K562 (cell line): ENCODE results near the gene SH3D21. TPM values are rescaled to one million over a fixed set of nuclear protein-coding genes. Genes with fewer than 3 reads are reported as not detected.
A peak's percentile ranks its signal among the peaks of the same experiment; 100 is the strongest.

ENCODE experiments used
- ATAC-seq: fragments of 200-7000 bp; cut with Tn5 transposase; 3 replicates; pipeline ENCODE4 v1.9.1; 2020; ENCODE audit warnings: moderate library complexity
- BruUV-seq: library from RNA; stranded (reverse); fragments of 400-500 nt; replicated peaks from 2 replicates; lab custom pipeline; 2021; lab: Mats Ljungman, UMichigan
- CTCF ChIA-PET: fragments of 300-600 bp; formaldehyde crosslinking; extraction: SDS; loops from one replicate; lab custom pipeline; 2021; ENCODE audit warnings: low intra/inter-chr PET ratio; lab: Yijun Ruan, JAX
- POLR2A ChIA-PET: fragments of 300-600, 350-650 bp; sonication (Branson Sonifier 250); formaldehyde crosslinking; extraction: SDS; loops from one replicate; lab custom pipeline; 2021; ENCODE audit warnings: antibody characterized with exemption, inconsistent platforms; lab: Yijun Ruan, JAX
- DNase-seq, 4 experiments: peaks; one replicate each; pipeline versions ENCODE4 v3.0.0 to v3.0.0-alpha.2; 2011 to 2018; ENCODE audit warnings: low spot score in 3 of 4, mixed read lengths in 3 of 4; ENCODE audit errors: extremely low read depth in 1 of 4
- FAIRE-seq: peaks from 2 replicates; lab custom pipeline; 2011; peaks lifted over from hg19 to GRCh38; lab: Jason Lieb, UNC
- H2AFZ ChIP-seq: 2 replicates; pipeline ENCODE4 v1.6.0; 2011; ENCODE audit warnings: low read depth, low read length, control low read depth, inconsistent platforms
- H3K27ac ChIP-seq: fragments of 200-600 bp; 3 replicates; pipeline ENCODE4 v1.8.0; 2011; ENCODE audit warnings: low read depth, mild to moderate bottlenecking, control low read depth, inconsistent platforms, low read length, moderate library complexity, mixed read lengths; ENCODE audit errors: extremely low read depth
- H3K27me3 ChIP-seq, 2 experiments: fragments of 300-600 bp in 1 of 2; 2 replicates in 1 of 2; 3 replicates in 1 of 2; pipeline versions ENCODE4 v1.6.0 to v1.8.0; 2011; ENCODE audit warnings: inconsistent platforms in 2 of 2, low read length in 2 of 2, mild to moderate bottlenecking in 1 of 2, mixed read lengths in 1 of 2, moderate library complexity in 1 of 2; ENCODE audit not compliant: control insufficient read depth in 2 of 2, insufficient read depth in 2 of 2
- H3K36me3 ChIP-seq: fragments of 300-600 bp; 3 replicates; pipeline ENCODE4 v1.8.0; 2011; ENCODE audit warnings: mild to moderate bottlenecking, low read length, inconsistent platforms; ENCODE audit not compliant: control insufficient read depth, insufficient read depth
- H3K4me1 ChIP-seq, 2 experiments: fragments of 200-600 bp in 1 of 2; replicated peaks in 1 of 2; 2 replicates in 1 of 2; 3 replicates in 1 of 2; pipeline versions ENCODE4 v1.5.1 to v1.8.0; 2011; ENCODE audit warnings: inconsistent platforms in 2 of 2, low read length in 2 of 2, mild to moderate bottlenecking in 1 of 2, mixed read lengths in 1 of 2, moderate library complexity in 1 of 2; ENCODE audit not compliant: control insufficient read depth in 2 of 2, insufficient read depth in 2 of 2
- H3K4me2 ChIP-seq: 2 replicates; pipeline ENCODE4 v1.6.1; 2011; ENCODE audit warnings: low read length, control low read depth, inconsistent platforms, mixed read lengths; ENCODE audit not compliant: insufficient read depth
- H3K4me3 ChIP-seq: fragments of 200-600 bp; sonication (generic), shearing (Covaris generic); 2 replicates; pipeline ENCODE4 v1.5.1; 2016; ENCODE audit warnings: control low read depth, inconsistent platforms
- H3K79me2 ChIP-seq: fragments of 200-600 bp; 3 replicates; pipeline ENCODE4 v1.8.0; 2011; ENCODE audit warnings: low read length, inconsistent platforms; ENCODE audit not compliant: control insufficient read depth, insufficient read depth
- H3K9ac ChIP-seq, 2 experiments: 2 replicates each; pipeline versions ENCODE4 v1.6.0 to v1.6.1; 2011; ENCODE audit warnings: low read depth in 2 of 2, low read length in 2 of 2, control low read depth in 1 of 2, inconsistent platforms in 1 of 2, mild to moderate bottlenecking in 1 of 2, mixed read lengths in 1 of 2; ENCODE audit not compliant: insufficient read depth in 1 of 2
- H3K9me1 ChIP-seq: one replicate; pipeline ENCODE4 v1.6.0; 2011; ENCODE audit warnings: inconsistent platforms, mild to moderate bottlenecking, low read length, moderate library complexity; ENCODE audit not compliant: control insufficient read depth, insufficient read depth
- H3K9me3 ChIP-seq: replicated peaks from 2 replicates; pipeline ENCODE4 v1.5.1; 2011; ENCODE audit warnings: low read depth, low read length, inconsistent platforms; ENCODE audit not compliant: control insufficient read depth, insufficient read depth
- H4K20me1 ChIP-seq: replicated peaks from 2 replicates; pipeline ENCODE4 v1.6.1; 2011; ENCODE audit warnings: low read length, inconsistent platforms, mixed read lengths; ENCODE audit not compliant: control insufficient read depth, insufficient read depth
- BMI1 ChIP-seq: fragments of 150-350 bp; IDR thresholded peaks from 2 replicates; pipeline ENCODE4 v1.6.1; 2014; ENCODE audit warnings: low read length
- HDAC3 ChIP-seq: fragments of 450-650 bp; IDR thresholded peaks from 2 replicates; pipeline ENCODE4 v1.6.1; 2018; ENCODE audit warnings: borderline replicate concordance, mild to moderate bottlenecking, moderate library complexity; ENCODE audit not compliant: partially characterized antibody
- HLTF ChIP-seq: fragments of 450-650 bp; IDR thresholded peaks from 2 replicates; pipeline ENCODE4 v1.6.1; 2016
- NFE2L1 ChIP-seq: fragments of 450-650 bp; IDR thresholded peaks from 2 replicates; pipeline ENCODE4 v1.6.1; 2016; ENCODE audit warnings: missing genetic modification characterization, low read depth, mild to moderate bottlenecking, missing compliant biosample characterization, moderate library complexity, borderline replicate concordance
- NRF1 ChIP-seq, 2 experiments: fragments of 450-650 bp; IDR thresholded peaks in 1 of 2; conservative IDR thresholded peaks in 1 of 2; 2 replicates each; pipeline ENCODE4 v1.6.1; 2014; ENCODE audit warnings: mild to moderate bottlenecking in 2 of 2
- NUFIP1 ChIP-seq: fragments of 450-650 bp; IDR thresholded peaks from 2 replicates; pipeline ENCODE4 v1.6.1; 2018; ENCODE audit not compliant: partially characterized antibody
- RBBP5 ChIP-seq: fragments of 200-600 bp; sonication (generic); IDR thresholded peaks from 2 replicates; pipeline ENCODE4 v1.6.1; 2012; ENCODE audit warnings: borderline replicate concordance, mild to moderate bottlenecking, low read length, control low read depth, inconsistent platforms; ENCODE audit not compliant: insufficient read depth, poor library complexity, severe bottlenecking
- ZNF408 ChIP-seq: fragments of 250-450 bp; sonication (Bioruptor Pico); IDR thresholded peaks from 2 replicates; pipeline ENCODE4 v1.4.0; 2020; ENCODE audit warnings: low read depth, mild to moderate bottlenecking, moderate library complexity
- ZNF764 ChIP-seq: fragments of 250-450 bp; sonication (Bioruptor Pico); IDR thresholded peaks from 2 replicates; pipeline ENCODE4 v1.4.0; 2020; ENCODE audit warnings: low read depth, mild to moderate bottlenecking, moderate library complexity
- WGBS: fragments of 100-300 bp; shearing (Covaris generic); methylation state at CpG from one replicate; pipeline ENCODE4 v1.1.6; 2016; ENCODE audit warnings: low coverage, mixed read lengths; ENCODE audit not compliant: insufficient coverage; ENCODE audit errors: missing lambda C conversion rate; 5-methylcytosine and 5-hydroxymethylcytosine counted together
- in situ Hi-C: fragments of 300-500 bp; cut with MboI; formaldehyde crosslinking; loops from 4 replicates; pipeline ENCODE4 v1.15.0; 2018; ENCODE audit warnings: inconsistent platforms, mixed read lengths
- intact Hi-C: fragments of 100-400 bp; cut with micrococcal nuclease; formaldehyde crosslinking; loops from 2 replicates; pipeline ENCODE4 v1.14.2; 2022
- polyA plus RNA-seq, 8 experiments: library from polyadenylated mRNA; depleted of rRNA in 4 of 8; stranded (reverse) in 5 of 8; unstranded in 3 of 8; fragments of >200 nt; fragmentation: Nextera tagmentation in 2 of 8; fragmentation: Illumina TruSeq in 1 of 8; extraction: Ambion mirVana in 2 of 8; extraction: Trizol in 1 of 8; gene quantifications; 2 replicates each; pipeline versions ENCODE4 v1.2.1 to v1.2.3, GENCODE V29; 2011 to 2014; ENCODE audit warnings: inconsistent platforms in 1 of 8, missing spikeins in 1 of 8
- total RNA-seq, 7 experiments: library from RNA; depleted of rRNA in 6 of 7; stranded (reverse); fragments of >200 nt in 6 of 7; fragmentation: Illumina TruSeq in 2 of 7; extraction: Trizol in 2 of 7; gene quantifications; 2 replicates each; pipeline versions ENCODE4 v1.2.1 to v1.2.3, GENCODE V29; 2011 to 2021; ENCODE audit warnings: low replicate concordance in 1 of 7
- TF ChIP-seq, protein P1 (sequence below): IDR thresholded peaks from 3 replicates; pipeline ENCODE4 v1.6.1; 2011; ENCODE audit warnings: borderline replicate concordance, mild to moderate bottlenecking; ENCODE audit not compliant: insufficient read length, insufficient read depth
- TF ChIP-seq, protein P2 (sequence below), 2 experiments: fragments of 200-800 bp in 1 of 2; sonication (Bioruptor generic) in 1 of 2; sonication (generic) in 1 of 2; formaldehyde crosslinking in 1 of 2; IDR thresholded peaks in 1 of 2; conservative IDR thresholded peaks in 1 of 2; 2 replicates each; pipeline versions ENCODE4 v1.5.0 to v1.6.1; 2016 to 2020; ENCODE audit warnings: missing compliant biosample characterization in 1 of 2, missing genetic modification characterization in 1 of 2, missing genetic modification reagents in 1 of 2
- TF ChIP-seq, protein P3 (sequence below): sonication (generic); formaldehyde crosslinking; IDR thresholded peaks from 2 replicates; pipeline ENCODE4 v1.5.0; 2020; ENCODE audit warnings: missing genetic modification reagents

SH3D21 gene
- total and polyA plus RNA-seq, 9 of the 15 experiments (the other 6 are each of a cell fraction or from before 2014, with no cell fraction given) = 0.01 to 4.7 (median 1.8) TPM

DNA sequence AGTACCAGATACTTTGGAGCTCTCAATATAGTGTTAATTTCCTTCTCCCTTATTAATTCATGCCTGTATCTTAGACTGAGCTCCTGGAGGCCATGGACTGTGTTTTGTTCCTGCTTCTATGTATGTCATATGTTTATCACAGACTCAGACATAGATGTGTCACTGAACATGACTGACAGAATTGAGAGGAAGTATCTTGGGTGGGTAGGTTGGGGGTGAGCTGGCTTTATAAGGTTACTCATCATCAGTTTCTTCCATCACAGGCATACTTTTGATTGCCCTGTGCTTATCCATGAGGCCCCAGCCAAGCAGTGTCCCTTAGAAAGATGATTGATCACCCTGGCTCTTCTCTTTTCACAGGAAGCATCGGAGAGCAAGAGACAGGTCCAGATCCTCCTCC, 5.6 kb upstream of the SH3D21 start:
- no peak for FAIRE-seq
- peaks cover 91% of the 10 kb centered on the region for H3K36me3 ChIP-seq

More for the DNA sequence above, 5.6 kb upstream of the SH3D21 start:
- Histone ChIP-seq H4K20me1 (peaks cover 4% of the 10 kb centered on the region; the same call in 1 of the 2 replicates), H3K9me3 (no peaks in the 10 kb centered on the region), H2AFZ (no peak overlapping the region), H3K4me3 (no peak overlapping the region), H3K9me1 (no peaks in the 10 kb centered on the region), H3K9ac (no peak overlapping the region), H3K27ac (peak overlapping the region; percentile 43; the same call in 1 of the 3 replicates), H3K4me1 (no peaks in the 10 kb centered on the region; a peak in 1 of 5 replicates), H3K27me3 (no peaks in the 10 kb centered on the region), H3K4me2 (no peak overlapping the region), H3K79me2 (no peaks in the 10 kb centered on the region)
- intact Hi-C loops (no loop called here), in situ Hi-C loops (no loop called here)
- WGBS = 73% methylated on average over 1 of the region's 1 CpG
- TF ChIP-seq NUFIP1 = no peak
- no peak for TF ChIP-seq HDAC3
- no peak for TF ChIP-seq NFE2L1
- no peak for TF ChIP-seq ZNF764 (CRISPR knock-in tag)
- TF ChIP-seq HLTF = no peak
- TF ChIP-seq, protein P1, sequence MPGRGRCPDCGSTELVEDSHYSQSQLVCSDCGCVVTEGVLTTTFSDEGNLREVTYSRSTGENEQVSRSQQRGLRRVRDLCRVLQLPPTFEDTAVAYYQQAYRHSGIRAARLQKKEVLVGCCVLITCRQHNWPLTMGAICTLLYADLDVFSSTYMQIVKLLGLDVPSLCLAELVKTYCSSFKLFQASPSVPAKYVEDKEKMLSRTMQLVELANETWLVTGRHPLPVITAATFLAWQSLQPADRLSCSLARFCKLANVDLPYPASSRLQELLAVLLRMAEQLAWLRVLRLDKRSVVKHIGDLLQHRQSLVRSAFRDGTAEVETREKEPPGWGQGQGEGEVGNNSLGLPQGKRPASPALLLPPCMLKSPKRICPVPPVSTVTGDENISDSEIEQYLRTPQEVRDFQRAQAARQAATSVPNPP = no peak
- TF ChIP-seq, protein P2, sequence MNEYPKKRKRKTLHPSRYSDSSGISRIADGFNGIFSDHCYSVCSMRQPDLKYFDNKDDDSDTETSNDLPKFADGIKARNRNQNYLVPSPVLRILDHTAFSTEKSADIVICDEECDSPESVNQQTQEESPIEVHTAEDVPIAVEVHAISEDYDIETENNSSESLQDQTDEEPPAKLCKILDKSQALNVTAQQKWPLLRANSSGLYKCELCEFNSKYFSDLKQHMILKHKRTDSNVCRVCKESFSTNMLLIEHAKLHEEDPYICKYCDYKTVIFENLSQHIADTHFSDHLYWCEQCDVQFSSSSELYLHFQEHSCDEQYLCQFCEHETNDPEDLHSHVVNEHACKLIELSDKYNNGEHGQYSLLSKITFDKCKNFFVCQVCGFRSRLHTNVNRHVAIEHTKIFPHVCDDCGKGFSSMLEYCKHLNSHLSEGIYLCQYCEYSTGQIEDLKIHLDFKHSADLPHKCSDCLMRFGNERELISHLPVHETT (CRISPR knock-in tag; conservative IDR thresholded peaks at IDR 0.05 in 1 of 2, IDR thresholded peaks at IDR 0.05 in 1 of 2) = no peak
- TF ChIP-seq, protein P3, sequence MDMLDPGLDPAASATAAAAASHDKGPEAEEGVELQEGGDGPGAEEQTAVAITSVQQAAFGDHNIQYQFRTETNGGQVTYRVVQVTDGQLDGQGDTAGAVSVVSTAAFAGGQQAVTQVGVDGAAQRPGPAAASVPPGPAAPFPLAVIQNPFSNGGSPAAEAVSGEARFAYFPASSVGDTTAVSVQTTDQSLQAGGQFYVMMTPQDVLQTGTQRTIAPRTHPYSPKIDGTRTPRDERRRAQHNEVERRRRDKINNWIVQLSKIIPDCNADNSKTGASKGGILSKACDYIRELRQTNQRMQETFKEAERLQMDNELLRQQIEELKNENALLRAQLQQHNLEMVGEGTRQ (CRISPR knock-in tag) = no peak
- TF ChIP-seq BMI1 = no peak
- no peak for TF ChIP-seq NRF1 (conservative IDR thresholded peaks at IDR 0.05 in 1 of 2, IDR thresholded peaks at IDR 0.05 in 1 of 2)
- TF ChIP-seq ZNF408 (CRISPR knock-in tag) = no peak
- TF ChIP-seq RBBP5 = no peak
- no peak for ATAC-seq
- POLR2A ChIA-PET = interaction anchor here (0.6 to 1.5 kb wide), 9 partner anchors 11 to 182 kb away, joined by 3 to 10 read pairs (median 3); partner anchors contain the start of gene THRAP3
- DNase-seq = no peak
- CTCF ChIA-PET = no interaction called here
- no TSS peak for BruUV-seq
